SK-N-SH (cell line): Measurements from ENCODE around the gene HPN.

Experiments used
- EP300 ChIP-seq, 2 experiments: IDR thresholded peaks; 2 replicates each; pipeline versions ENCODE4 v1.4.0 to v1.6.1; 2012; ENCODE audit warnings: borderline replicate concordance in 1 of 2, low read depth in 1 of 2, low read length in 1 of 2
- FOXJ3 ChIP-seq: sonication (generic); formaldehyde crosslinking; IDR thresholded peaks from 2 replicates; pipeline ENCODE4 v1.5.1; 2020; ENCODE audit warnings: mild to moderate bottlenecking, missing genetic modification reagents
- PBX3 ChIP-seq: IDR thresholded peaks from 2 replicates; pipeline ENCODE4; 2012
- POLR2AphosphoS5 ChIP-seq: IDR thresholded peaks from 2 replicates; pipeline ENCODE4 v1.6.1; 2012; ENCODE audit warnings: low read depth, low read length
- USF1 ChIP-seq: IDR thresholded peaks from 2 replicates; pipeline ENCODE4 v1.4.0; 2012; ENCODE audit warnings: low read depth, borderline replicate concordance
- YY1 ChIP-seq: IDR thresholded peaks from 2 replicates; pipeline ENCODE4 v1.4.0; 2012; ENCODE audit warnings: low read depth, mild to moderate bottlenecking
- TF ChIP-seq, protein P1 (sequence below): fragments of 200-600 bp; sonication (generic); IDR thresholded peaks from 2 replicates; pipeline ENCODE4 v1.6.1; 2017; ENCODE audit warnings: antibody characterized with exemption, mild to moderate bottlenecking, moderate library complexity
- TF ChIP-seq, protein P2 (sequence below): IDR thresholded peaks from 2 replicates; pipeline ENCODE4 v1.4.0; 2012; ENCODE audit warnings: low read depth
- TF ChIP-seq, protein P3 (sequence below): IDR thresholded peaks from 2 replicates; pipeline ENCODE4 v1.6.1; 2012; ENCODE audit warnings: mild to moderate bottlenecking, low read depth, low read length, moderate library complexity

DNA sequence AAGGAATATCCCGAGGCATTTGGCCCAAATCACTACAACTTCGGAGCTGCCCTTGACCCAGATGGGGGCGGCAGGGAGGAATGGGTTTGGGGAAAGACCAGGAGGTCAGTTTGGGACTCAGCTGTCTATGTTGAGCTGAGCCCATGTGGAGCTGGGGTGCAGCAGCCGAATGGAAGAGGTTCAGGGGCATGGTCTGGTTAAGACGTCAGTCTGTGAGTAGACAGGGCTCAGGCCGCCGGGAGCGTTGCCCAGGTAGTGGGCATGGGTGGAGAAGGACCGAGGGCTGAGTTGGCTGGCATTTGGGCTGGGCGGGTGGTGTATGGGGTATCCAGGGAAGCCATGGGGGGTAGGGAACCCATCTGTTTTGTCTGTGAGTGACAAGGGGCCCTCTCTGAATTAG lies 20.5 kb upstream of the HPN start:
- TF ChIP-seq, protein P1, sequence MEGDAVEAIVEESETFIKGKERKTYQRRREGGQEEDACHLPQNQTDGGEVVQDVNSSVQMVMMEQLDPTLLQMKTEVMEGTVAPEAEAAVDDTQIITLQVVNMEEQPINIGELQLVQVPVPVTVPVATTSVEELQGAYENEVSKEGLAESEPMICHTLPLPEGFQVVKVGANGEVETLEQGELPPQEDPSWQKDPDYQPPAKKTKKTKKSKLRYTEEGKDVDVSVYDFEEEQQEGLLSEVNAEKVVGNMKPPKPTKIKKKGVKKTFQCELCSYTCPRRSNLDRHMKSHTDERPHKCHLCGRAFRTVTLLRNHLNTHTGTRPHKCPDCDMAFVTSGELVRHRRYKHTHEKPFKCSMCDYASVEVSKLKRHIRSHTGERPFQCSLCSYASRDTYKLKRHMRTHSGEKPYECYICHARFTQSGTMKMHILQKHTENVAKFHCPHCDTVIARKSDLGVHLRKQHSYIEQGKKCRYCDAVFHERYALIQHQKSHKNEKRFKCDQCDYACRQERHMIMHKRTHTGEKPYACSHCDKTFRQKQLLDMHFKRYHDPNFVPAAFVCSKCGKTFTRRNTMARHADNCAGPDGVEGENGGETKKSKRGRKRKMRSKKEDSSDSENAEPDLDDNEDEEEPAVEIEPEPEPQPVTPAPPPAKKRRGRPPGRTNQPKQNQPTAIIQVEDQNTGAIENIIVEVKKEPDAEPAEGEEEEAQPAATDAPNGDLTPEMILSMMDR = no peak
- TF ChIP-seq, protein P2, sequence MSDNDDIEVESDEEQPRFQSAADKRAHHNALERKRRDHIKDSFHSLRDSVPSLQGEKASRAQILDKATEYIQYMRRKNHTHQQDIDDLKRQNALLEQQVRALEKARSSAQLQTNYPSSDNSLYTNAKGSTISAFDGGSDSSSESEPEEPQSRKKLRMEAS = no peak
- no peak for TF ChIP-seq YY1
- TF ChIP-seq, protein P3, sequence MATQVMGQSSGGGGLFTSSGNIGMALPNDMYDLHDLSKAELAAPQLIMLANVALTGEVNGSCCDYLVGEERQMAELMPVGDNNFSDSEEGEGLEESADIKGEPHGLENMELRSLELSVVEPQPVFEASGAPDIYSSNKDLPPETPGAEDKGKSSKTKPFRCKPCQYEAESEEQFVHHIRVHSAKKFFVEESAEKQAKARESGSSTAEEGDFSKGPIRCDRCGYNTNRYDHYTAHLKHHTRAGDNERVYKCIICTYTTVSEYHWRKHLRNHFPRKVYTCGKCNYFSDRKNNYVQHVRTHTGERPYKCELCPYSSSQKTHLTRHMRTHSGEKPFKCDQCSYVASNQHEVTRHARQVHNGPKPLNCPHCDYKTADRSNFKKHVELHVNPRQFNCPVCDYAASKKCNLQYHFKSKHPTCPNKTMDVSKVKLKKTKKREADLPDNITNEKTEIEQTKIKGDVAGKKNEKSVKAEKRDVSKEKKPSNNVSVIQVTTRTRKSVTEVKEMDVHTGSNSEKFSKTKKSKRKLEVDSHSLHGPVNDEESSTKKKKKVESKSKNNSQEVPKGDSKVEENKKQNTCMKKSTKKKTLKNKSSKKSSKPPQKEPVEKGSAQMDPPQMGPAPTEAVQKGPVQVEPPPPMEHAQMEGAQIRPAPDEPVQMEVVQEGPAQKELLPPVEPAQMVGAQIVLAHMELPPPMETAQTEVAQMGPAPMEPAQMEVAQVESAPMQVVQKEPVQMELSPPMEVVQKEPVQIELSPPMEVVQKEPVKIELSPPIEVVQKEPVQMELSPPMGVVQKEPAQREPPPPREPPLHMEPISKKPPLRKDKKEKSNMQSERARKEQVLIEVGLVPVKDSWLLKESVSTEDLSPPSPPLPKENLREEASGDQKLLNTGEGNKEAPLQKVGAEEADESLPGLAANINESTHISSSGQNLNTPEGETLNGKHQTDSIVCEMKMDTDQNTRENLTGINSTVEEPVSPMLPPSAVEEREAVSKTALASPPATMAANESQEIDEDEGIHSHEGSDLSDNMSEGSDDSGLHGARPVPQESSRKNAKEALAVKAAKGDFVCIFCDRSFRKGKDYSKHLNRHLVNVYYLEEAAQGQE = no peak
- TF ChIP-seq USF1 = no peak
- TF ChIP-seq POLR2AphosphoS5 = no peak
- TF ChIP-seq PBX3 = no peak
- TF ChIP-seq EP300 (IDR thresholded peaks at IDR 0.05; ENCODE audit: borderline replicate concordance in 1 of 2, low read depth in 1 of 2, low read length in 1 of 2) = no peak
- no peak for TF ChIP-seq FOXJ3 (CRISPR knock-in tag)
